Endothelial cell of umbilical vein (primary cell): ENCODE results near the gene NFIC. TPM values are rescaled to one million over a fixed set of nuclear protein-coding genes. Genes with fewer than 3 reads are reported as not detected.

Source experiments
- BruUV-seq: library from RNA; stranded (reverse); fragments of 400-500 nt; replicated peaks from 2 replicates; lab custom pipeline; 2021; lab: Mats Ljungman, UMichigan
- CTCF ChIA-PET: fragments of 300-600, 350-600 bp; sonication (Branson Sonifier 250); formaldehyde crosslinking; loops from one replicate; lab custom pipeline; 2021; ENCODE audit warnings: antibody characterized with exemption, inconsistent platforms; lab: Charles Lee
- POLR2A ChIA-PET: fragments of 300-600, 350-600 bp; sonication (Branson Sonifier 250); formaldehyde crosslinking; loops from one replicate; lab custom pipeline; 2021; ENCODE audit warnings: antibody characterized with exemption, inconsistent platforms; lab: Charles Lee
- DNase-seq: peaks from one replicate; pipeline ENCODE4 v3.0.0-alpha.2; 2011; ENCODE audit warnings: low read depth, low spot score
- FAIRE-seq: peaks from 2 replicates; lab custom pipeline; 2011; peaks lifted over from hg19 to GRCh38; lab: Jason Lieb, UNC
- H2AFZ ChIP-seq: 2 replicates; pipeline ENCODE4 v1.6.0; 2012; ENCODE audit warnings: low read depth, low read length, control low read depth, inconsistent platforms
- H3K27ac ChIP-seq: 2 replicates; pipeline ENCODE4 v1.5.1; 2011; ENCODE audit warnings: low read depth, mild to moderate bottlenecking, control low read depth, low read length, moderate library complexity; ENCODE audit not compliant: insufficient read depth
- H3K27me3 ChIP-seq, 2 experiments: 2 replicates each; pipeline versions ENCODE4 v1.6.0 to v1.6.1; 2011; ENCODE audit warnings: low read length in 2 of 2, mixed read lengths in 1 of 2; ENCODE audit not compliant: control insufficient read depth in 2 of 2, insufficient read depth in 2 of 2
- H3K36me3 ChIP-seq, 2 experiments: 2 replicates in 1 of 2; 3 replicates in 1 of 2; pipeline ENCODE4 v1.5.1; 2011; ENCODE audit warnings: low read length in 2 of 2, mild to moderate bottlenecking in 1 of 2, moderate library complexity in 1 of 2; ENCODE audit not compliant: control insufficient read depth in 2 of 2, insufficient read depth in 2 of 2; ENCODE audit errors: extremely low read depth in 1 of 2
- H3K4me1 ChIP-seq: 3 replicates; pipeline ENCODE4 v1.5.1; 2011; ENCODE audit warnings: mild to moderate bottlenecking, low read length; ENCODE audit not compliant: control insufficient read depth, insufficient read depth; ENCODE audit errors: extremely low read depth
- H3K4me2 ChIP-seq: 2 replicates; pipeline ENCODE4 v1.6.1; 2011; ENCODE audit warnings: low read length, control low read depth, mixed read lengths; ENCODE audit not compliant: insufficient read depth
- H3K4me3 ChIP-seq, 3 experiments: fragments of 200-600 bp in 1 of 3; sonication (generic), shearing (Covaris generic) in 1 of 3; replicated peaks in 1 of 3; 2 replicates each; pipeline ENCODE4 v1.5.1; 2011 to 2016; ENCODE audit warnings: control low read depth in 3 of 3, low read length in 3 of 3, mild to moderate bottlenecking in 2 of 3, inconsistent platforms in 1 of 3, low read depth in 1 of 3, moderate library complexity in 1 of 3; ENCODE audit not compliant: insufficient read depth in 1 of 3
- H3K79me2 ChIP-seq: 2 replicates; pipeline ENCODE4 v1.6.0; 2012; ENCODE audit warnings: low read length, inconsistent platforms; ENCODE audit not compliant: control insufficient read depth, insufficient read depth
- H3K9ac ChIP-seq: replicated peaks from 2 replicates; pipeline ENCODE3; 2011; ENCODE audit warnings: low read length, control low read depth; ENCODE audit not compliant: insufficient read depth; ENCODE audit errors: extremely low read depth
- H3K9me1 ChIP-seq: replicated peaks from 3 replicates; pipeline ENCODE4 v1.6.0; 2011; ENCODE audit warnings: mild to moderate bottlenecking, low read length; ENCODE audit not compliant: control insufficient read depth, insufficient read depth; ENCODE audit errors: extremely low read depth
- H3K9me3 ChIP-seq: replicated peaks from 2 replicates; pipeline ENCODE4 v1.5.1; 2012; ENCODE audit warnings: low read length, inconsistent platforms; ENCODE audit not compliant: control insufficient read depth, insufficient read depth
- H4K20me1 ChIP-seq: replicated peaks from 2 replicates; pipeline ENCODE3; 2011; ENCODE audit warnings: mild to moderate bottlenecking, low read length; ENCODE audit not compliant: control insufficient read depth, insufficient read depth; ENCODE audit errors: extremely low read depth
- CTCF ChIP-seq, 2 donors: IDR thresholded peaks; 1 replicate in 1 of 2; 2 replicates in 1 of 2; pipeline ENCODE4 v1.5.1; 2011; ENCODE audit warnings: low read length in 2 of 2, mild to moderate bottlenecking in 2 of 2, moderate library complexity in 2 of 2, control low read depth in 1 of 2, inconsistent platforms in 1 of 2, low read depth in 1 of 2; ENCODE audit not compliant: insufficient read depth in 1 of 2; ENCODE audit errors: extremely low read depth in 1 of 2
- GATA2 ChIP-seq: IDR thresholded peaks from 2 replicates; pipeline ENCODE4 v1.7.0; 2011; ENCODE audit warnings: low read depth, mild to moderate bottlenecking, moderate library complexity, mixed read lengths, low read length; ENCODE audit not compliant: insufficient read length, insufficient read depth
- MYC ChIP-seq: IDR thresholded peaks from one replicate; pipeline ENCODE4 v1.6.1; 2011; ENCODE audit warnings: mild to moderate bottlenecking, low read depth, low read length
- POLR2A ChIP-seq: IDR thresholded peaks from 2 replicates; pipeline ENCODE4 v1.6.1; 2012; ENCODE audit warnings: low read depth, mild to moderate bottlenecking, control low read depth, low read length
- POLR2AphosphoS5 ChIP-seq: IDR thresholded peaks from 2 replicates; pipeline ENCODE4 v1.6.1; 2012; ENCODE audit warnings: low read depth, mild to moderate bottlenecking, control low read depth, low read length, moderate library complexity; ENCODE audit not compliant: insufficient read depth
- dilution Hi-C: fragments of 300-500 bp; cut with MboI; formaldehyde crosslinking; loops from one replicate; pipeline ENCODE4 v1.15.0; 2019; ENCODE audit warnings: low sequenced_read_pairs; ENCODE audit not compliant: extremely low pct_ligation_motif_present
- intact Hi-C: fragments of 100-400 bp; cut with micrococcal nuclease; formaldehyde crosslinking; loops from one replicate; pipeline ENCODE4 v1.10.0; 2022
- polyA plus RNA-seq, 4 experiments: library from polyadenylated mRNA; depleted of rRNA in 3 of 4; stranded (reverse) in 3 of 4; unstranded in 1 of 4; fragments of >200 nt; gene quantifications; 2 replicates each; pipeline versions ENCODE4 v1.2.1 to v1.2.3, GENCODE V29; 2011 to 2012; ENCODE audit warnings: missing spikeins in 1 of 4
- total RNA-seq: library from RNA; stranded (reverse); gene quantifications from 2 replicates; pipeline ENCODE4 v1.2.3, GENCODE V29; 2021
- TF ChIP-seq, protein P1 (sequence below): IDR thresholded peaks from 2 replicates; pipeline ENCODE4 v1.6.1; 2011; ENCODE audit not compliant: insufficient read depth, insufficient read length

The NFIC gene
- total and polyA plus RNA-seq, 2 donors (not counting 3 experiments of a cell fraction or from before 2014, with no cell fraction given): 11.4 to 133 TPM

- DNase-seq (no peak), FAIRE-seq (no peak)
- H2AFZ ChIP-seq: no peak overlapping the region
- POLR2A ChIA-PET: interaction anchor here (0.6 kb wide), 1 partner anchor 16 kb away, joined by 8 read pairs; no protein-coding TSS in a partner anchor
- no peaks in the 10 kb centered on the region for H3K36me3 ChIP-seq
- H3K4me2 ChIP-seq: peak overlapping the region; percentile 38
- no peaks in the 10 kb centered on the region for H3K9me3 ChIP-seq
- H3K9ac ChIP-seq: peak overlapping the region; percentile 20
- dilution Hi-C loops: no loop called here
- no peaks in the 10 kb centered on the region for H4K20me1 ChIP-seq
- no TSS peak for BruUV-seq
- H3K4me3 ChIP-seq: peak overlapping the region in 2 of 3 experiments; percentile 18 to 97
- H3K27me3 ChIP-seq: no peaks in the 10 kb centered on the region
- H3K27ac ChIP-seq: peak overlapping the region; percentile 26
- TF ChIP-seq POLR2A (no peak), GATA2 (no peak)
- CTCF ChIA-PET: interaction anchor here (1.1 kb wide), 2 partner anchors 65 to 120 kb away, joined by 3 to 8 read pairs; no protein-coding TSS in a partner anchor
- H3K9me1 ChIP-seq: no peaks in the 10 kb centered on the region
- intact Hi-C loops: no loop called here
- peaks cover 32% of the 10 kb centered on the region for H3K4me1 ChIP-seq
- H3K79me2 ChIP-seq: peaks cover 64% of the 10 kb centered on the region
Observed at GRCh38 chr19:3365093-3365835, 1.1 kb upstream of the NFIC start.

GRCh38 chr19:3366753-3367627, 607 bp downstream of the NFIC start:
- Histone ChIP-seq H3K27me3 (no peaks in the 10 kb centered on the region), H3K9me3 (no peaks in the 10 kb centered on the region), H3K4me2 (peak overlapping the region; percentile 70), H3K9ac (peak overlapping the region; percentile 71), H3K36me3 (no peaks in the 10 kb centered on the region), H3K4me1 (peaks cover 26% of the 10 kb centered on the region), H2AFZ (no peak overlapping the region), H3K79me2 (peaks cover 69% of the 10 kb centered on the region), H4K20me1 (no peaks in the 10 kb centered on the region), H3K27ac (peak overlapping the region; percentile 18), H3K4me3 (peak overlapping the region; percentile 57 to 97 (median 75)), H3K9me1 (no peaks in the 10 kb centered on the region)
- peak; percentile 18 for FAIRE-seq
- dilution Hi-C loops (no loop called here), intact Hi-C loops (loop anchor here (2.0 kb wide), 1 partner anchor 92 kb away; no protein-coding TSS in a partner anchor)
- DNase-seq: peak; percentile 42
- TSS peak; percentile 21 for BruUV-seq
- CTCF ChIA-PET: no interaction called here
- TF ChIP-seq MYC: peak; percentile 73
- TF ChIP-seq CTCF (IDR thresholded peaks at IDR 0.05; ENCODE audit: extremely low read depth in 1 of 2, insufficient read depth in 1 of 2, low read depth in 1 of 2, low read length in 2 of 2): no peak
- TF ChIP-seq, protein P1, sequence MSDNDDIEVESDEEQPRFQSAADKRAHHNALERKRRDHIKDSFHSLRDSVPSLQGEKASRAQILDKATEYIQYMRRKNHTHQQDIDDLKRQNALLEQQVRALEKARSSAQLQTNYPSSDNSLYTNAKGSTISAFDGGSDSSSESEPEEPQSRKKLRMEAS: peak; percentile 48
- peak; percentile 34 for TF ChIP-seq POLR2AphosphoS5
- POLR2A ChIA-PET: no interaction called here
